Caco-2 (cell line): ENCODE results near the gene KLHL6. TPM values are rescaled to one million over a fixed set of nuclear protein-coding genes. Genes with fewer than 3 reads are reported as not detected.

Source experiments
- BruUV-seq: library from RNA; stranded (reverse); fragments of 400-500 nt; replicated peaks from 2 replicates; lab custom pipeline; 2021; lab: Mats Ljungman, UMichigan
- CTCF ChIA-PET: fragments of 300-600 bp; sonication (Branson Sonifier 250); formaldehyde crosslinking; loops from one replicate; lab custom pipeline; 2022; ENCODE audit warnings: antibody characterized with exemption; lab: Charles Lee
- POLR2A ChIA-PET: fragments of 300-600 bp; sonication (Branson Sonifier 250); formaldehyde crosslinking; loops from one replicate; lab custom pipeline; 2022; ENCODE audit warnings: antibody characterized with exemption; lab: Charles Lee
- DNase-seq, 2 experiments: peaks; one replicate each; pipeline versions ENCODE4 v3.0.0 to v3.0.0-alpha.2; 2020 to 2022
- H3K27me3 ChIP-seq: replicated peaks from 2 replicates; pipeline ENCODE4 v1.6.0; 2011; ENCODE audit warnings: low read length; ENCODE audit not compliant: control insufficient read depth, insufficient read depth
- H3K36me3 ChIP-seq: 2 replicates; pipeline ENCODE4 v1.5.1; 2011; ENCODE audit warnings: low read length; ENCODE audit not compliant: control insufficient read depth, insufficient read depth
- H3K4me1 ChIP-seq: fragments of 250-450 bp; sonication (Bioruptor Pico); 2 replicates; pipeline ENCODE4 v1.5.1; 2020; ENCODE audit warnings: mild to moderate bottlenecking
- H3K4me3 ChIP-seq: 2 replicates; pipeline ENCODE4 v1.5.1; 2011; ENCODE audit warnings: low read depth, mild to moderate bottlenecking, control low read depth, low read length
- H3K9me3 ChIP-seq: fragments of 250-450 bp; sonication (Bioruptor Pico); 2 replicates; pipeline ENCODE4 v1.5.1; 2020; ENCODE audit warnings: mild to moderate bottlenecking, moderate library complexity
- H3K27ac Mint-ChIP-seq: one replicate; pipeline ENCODE4 v1.8.0; 2022; ENCODE audit warnings: mixed read lengths; ENCODE audit not compliant: unreplicated experiment
- H3K27me3 Mint-ChIP-seq: one replicate; pipeline ENCODE4 v1.8.0; 2022; ENCODE audit warnings: mixed read lengths; ENCODE audit not compliant: insufficient read depth, unreplicated experiment
- H3K36me3 Mint-ChIP-seq: one replicate; pipeline ENCODE4 v1.8.0; 2022; ENCODE audit warnings: mild to moderate bottlenecking, mixed read lengths; ENCODE audit not compliant: insufficient read depth, unreplicated experiment
- H3K4me1 Mint-ChIP-seq: one replicate; pipeline ENCODE4 v1.8.0; 2022; ENCODE audit warnings: low read depth, mixed read lengths; ENCODE audit not compliant: unreplicated experiment
- H3K4me3 Mint-ChIP-seq: one replicate; pipeline ENCODE4 v1.8.0; 2022; ENCODE audit warnings: mild to moderate bottlenecking, moderate library complexity, mixed read lengths; ENCODE audit not compliant: unreplicated experiment
- H3K9me3 Mint-ChIP-seq: one replicate; pipeline ENCODE4 v1.8.0; 2022; ENCODE audit warnings: mixed read lengths; ENCODE audit not compliant: unreplicated experiment
- CTCF ChIP-seq, 2 experiments: fragments of 200-600 bp in 1 of 2; IDR thresholded peaks; 1 replicate in 1 of 2; 2 replicates in 1 of 2; pipeline versions ENCODE4 v1.5.1 to v1.8.0; 2011 to 2022; ENCODE audit warnings: antibody characterized with exemption in 1 of 2, control low read depth in 1 of 2, inconsistent platforms in 1 of 2, low read depth in 1 of 2, low read length in 1 of 2, mild to moderate bottlenecking in 1 of 2, moderate library complexity in 1 of 2; ENCODE audit not compliant: insufficient read depth in 1 of 2, severe bottlenecking in 1 of 2, unreplicated experiment in 1 of 2
- intact Hi-C: fragments of 100-400 bp; cut with micrococcal nuclease; formaldehyde crosslinking; loops from one replicate; pipeline ENCODE4 v1.10.0; 2022; ENCODE audit not compliant: unreplicated experiment
- total RNA-seq: library from RNA; stranded (reverse); gene quantifications from 2 replicates; pipeline ENCODE4 v1.2.3, GENCODE V29; 2022

Gene KLHL6
- total RNA-seq, 1 experiment from 2014 or later, result not detected

- Mint-ChIP-seq H3K4me1 (no peaks in the 10 kb centered on the region), H3K27ac (no peak overlapping the region), H3K27me3 (no peaks in the 10 kb centered on the region), H3K9me3 (no peaks in the 10 kb centered on the region), H3K36me3 (no peaks in the 10 kb centered on the region), H3K4me3 (no peak overlapping the region)
- ChIA-PET CTCF (no interaction called here), POLR2A (no interaction called here)
- no peak for TF ChIP-seq CTCF (IDR thresholded peaks at IDR 0.05; ENCODE audit: insufficient read depth in 1 of 2, low read depth in 1 of 2, low read length in 1 of 2, severe bottlenecking in 1 of 2, unreplicated experiment in 1 of 2)
- H3K9me3 ChIP-seq, result no peaks in the 10 kb centered on the region
- no peaks in the 10 kb centered on the region for H3K36me3 ChIP-seq
- H3K27me3 ChIP-seq, result no peaks in the 10 kb centered on the region
- intact Hi-C loops, result loop anchor here (5.0 kb wide), 1 partner anchor 47 kb away; no protein-coding TSS in a partner anchor
- no TSS peak for BruUV-seq
- DNase-seq, result no peak
- H3K4me3 ChIP-seq, result no peak overlapping the region
- H3K4me1 ChIP-seq, result no peaks in the 10 kb centered on the region
Measured at GRCh38 chr3:183500319-183500718, 55.2 kb downstream of the KLHL6 start.

DNA sequence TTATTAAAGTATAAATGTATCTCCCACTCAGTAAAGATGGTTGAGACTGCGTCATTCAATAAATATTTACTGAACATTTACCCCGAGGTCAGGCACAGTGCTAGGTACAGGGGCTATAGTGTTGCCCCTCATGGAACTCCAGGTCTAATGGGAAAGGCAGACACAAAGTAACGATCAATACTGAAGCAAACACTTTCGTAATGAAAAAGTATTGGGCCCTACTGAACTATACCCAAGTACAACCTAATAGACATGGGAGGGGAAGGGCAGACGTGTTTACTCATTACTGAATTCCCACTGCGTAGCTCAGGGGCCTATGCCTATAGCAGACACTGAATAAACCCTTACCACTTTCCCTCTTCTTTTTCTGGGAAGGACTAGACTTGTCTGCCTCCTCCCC is 56.9 kb downstream of the KLHL6 start:
- intact Hi-C loops, result no loop called here
- H3K4me3 ChIP-seq, result no peak overlapping the region
- no peaks in the 10 kb centered on the region for H3K4me1 Mint-ChIP-seq
- no peak for TF ChIP-seq CTCF (IDR thresholded peaks at IDR 0.05; ENCODE audit: insufficient read depth in 1 of 2, low read depth in 1 of 2, low read length in 1 of 2, severe bottlenecking in 1 of 2, unreplicated experiment in 1 of 2)
- no peak overlapping the region for H3K4me3 Mint-ChIP-seq
- no peak for DNase-seq
- H3K36me3 Mint-ChIP-seq, result no peaks in the 10 kb centered on the region
- BruUV-seq, result no TSS peak
- H3K9me3 ChIP-seq, result no peaks in the 10 kb centered on the region
- H3K27me3 Mint-ChIP-seq, result no peaks in the 10 kb centered on the region
- CTCF ChIA-PET, result no interaction called here
- H3K4me1 ChIP-seq, result no peaks in the 10 kb centered on the region
- no peaks in the 10 kb centered on the region for H3K9me3 Mint-ChIP-seq
- H3K27me3 ChIP-seq, result no peaks in the 10 kb centered on the region
- H3K27ac Mint-ChIP-seq, result no peak overlapping the region
- H3K36me3 ChIP-seq, result no peaks in the 10 kb centered on the region
- POLR2A ChIA-PET, result no interaction called here

DNA sequence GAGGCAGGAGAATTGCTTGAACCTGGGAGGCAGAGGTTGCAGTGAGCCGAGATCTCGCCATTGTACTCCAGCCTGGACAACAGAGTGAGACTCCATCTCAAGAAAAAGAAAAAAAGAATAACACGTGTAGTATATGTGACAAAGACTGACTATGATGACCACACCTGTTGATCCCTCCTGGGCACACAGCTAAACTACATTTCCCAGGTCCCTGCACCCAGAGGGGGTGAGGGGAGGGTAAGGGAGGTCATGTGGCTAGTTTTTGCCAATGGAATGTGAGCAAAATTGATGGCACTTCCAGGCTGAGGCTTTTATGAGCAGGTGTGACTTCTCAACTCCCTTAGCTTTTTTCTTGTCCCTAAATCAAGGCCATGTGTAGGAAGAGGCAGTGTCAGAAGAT is 58.2 kb downstream of the KLHL6 start:
- Histone ChIP-seq H3K4me3 (no peak overlapping the region), H3K4me1 (no peaks in the 10 kb centered on the region), H3K9me3 (no peaks in the 10 kb centered on the region), H3K27me3 (no peaks in the 10 kb centered on the region), H3K36me3 (no peaks in the 10 kb centered on the region)
- no TSS peak for BruUV-seq
- POLR2A ChIA-PET, result no interaction called here
- H3K4me3 Mint-ChIP-seq, result no peak overlapping the region
- H3K9me3 Mint-ChIP-seq, result no peaks in the 10 kb centered on the region
- H3K4me1 Mint-ChIP-seq, result no peaks in the 10 kb centered on the region
- H3K36me3 Mint-ChIP-seq, result no peaks in the 10 kb centered on the region
- H3K27ac Mint-ChIP-seq, result no peak overlapping the region
- H3K27me3 Mint-ChIP-seq, result no peaks in the 10 kb centered on the region
- DNase-seq, result no peak
- CTCF ChIA-PET, result no interaction called here
- no peak for TF ChIP-seq CTCF (IDR thresholded peaks at IDR 0.05; ENCODE audit: insufficient read depth in 1 of 2, low read depth in 1 of 2, low read length in 1 of 2, severe bottlenecking in 1 of 2, unreplicated experiment in 1 of 2)
- intact Hi-C loops, result no loop called here
